HG03196 (cell line): ENCODE results near the gene CMTM1.

ENCODE experiments used
- ATAC-seq: cut with Tn5 transposase; IDR thresholded peaks from one replicate; pipeline ENCODE4 v1.9.1; 2021; ENCODE audit not compliant: unreplicated experiment

The CMTM1 gene

DNA sequence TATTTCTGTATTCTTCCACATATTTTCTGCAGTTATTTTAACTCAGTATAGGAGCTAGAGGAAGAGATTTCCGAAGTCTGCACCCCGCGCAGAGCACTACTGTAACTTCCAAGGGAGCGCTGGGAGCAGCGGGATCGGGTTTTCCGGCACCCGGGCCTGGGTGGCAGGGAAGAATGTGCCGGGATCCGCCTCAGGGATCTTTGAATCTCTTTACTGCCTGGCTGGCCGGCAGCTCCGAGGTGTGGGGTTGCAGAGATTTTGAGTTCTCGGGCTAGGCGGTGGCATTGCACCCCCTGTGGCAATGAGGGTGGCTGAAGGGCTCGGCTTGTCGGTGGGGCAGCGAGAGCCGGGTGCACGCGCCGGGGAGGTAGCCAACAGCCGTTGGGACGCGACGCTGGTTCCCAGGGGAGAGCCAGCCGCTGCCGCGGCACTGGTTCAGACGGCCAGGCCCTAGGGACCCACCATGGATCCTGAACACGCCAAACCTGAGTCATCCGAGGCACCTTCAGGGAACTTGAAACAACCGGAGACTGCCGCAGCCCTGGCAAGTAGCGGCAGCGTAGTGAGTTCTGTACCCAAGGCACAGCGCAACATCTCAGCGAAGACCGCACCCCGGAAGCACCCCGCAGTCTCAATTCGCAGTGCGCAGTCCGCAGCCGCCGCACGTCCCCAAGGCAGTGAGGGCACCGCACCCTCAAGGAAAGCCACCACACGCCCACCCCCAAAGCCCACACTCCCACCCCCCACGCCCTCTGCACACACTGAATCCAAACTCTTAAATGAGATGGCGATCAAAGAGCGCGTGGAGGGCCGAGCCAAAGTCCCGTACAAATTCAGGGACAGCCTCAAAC lies at the start of gene CMTM1:
TSS of gene CMTM1 (plus strand) at position 389 of the 851 bp plus-strand sequence. CDS start at position 464, 75 bp downstream.
- ATAC-seq: no peak

DNA sequence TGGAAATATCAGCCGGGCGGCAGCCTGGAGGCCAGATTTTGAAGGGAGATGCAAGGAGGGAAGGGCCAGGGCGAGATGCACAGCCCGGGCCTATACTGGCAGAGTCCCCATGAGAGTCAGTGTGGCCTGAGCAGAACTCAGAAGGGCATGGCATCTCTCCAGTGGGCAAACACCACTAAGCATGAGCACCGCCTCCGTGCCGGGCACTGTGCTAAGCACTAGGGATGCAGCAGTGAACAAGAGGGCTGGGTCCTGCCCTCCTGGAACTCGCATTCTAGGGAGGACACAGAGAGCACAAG lies 49.8 kb upstream of the CMTM1 start:
- no peak for ATAC-seq

DNA sequence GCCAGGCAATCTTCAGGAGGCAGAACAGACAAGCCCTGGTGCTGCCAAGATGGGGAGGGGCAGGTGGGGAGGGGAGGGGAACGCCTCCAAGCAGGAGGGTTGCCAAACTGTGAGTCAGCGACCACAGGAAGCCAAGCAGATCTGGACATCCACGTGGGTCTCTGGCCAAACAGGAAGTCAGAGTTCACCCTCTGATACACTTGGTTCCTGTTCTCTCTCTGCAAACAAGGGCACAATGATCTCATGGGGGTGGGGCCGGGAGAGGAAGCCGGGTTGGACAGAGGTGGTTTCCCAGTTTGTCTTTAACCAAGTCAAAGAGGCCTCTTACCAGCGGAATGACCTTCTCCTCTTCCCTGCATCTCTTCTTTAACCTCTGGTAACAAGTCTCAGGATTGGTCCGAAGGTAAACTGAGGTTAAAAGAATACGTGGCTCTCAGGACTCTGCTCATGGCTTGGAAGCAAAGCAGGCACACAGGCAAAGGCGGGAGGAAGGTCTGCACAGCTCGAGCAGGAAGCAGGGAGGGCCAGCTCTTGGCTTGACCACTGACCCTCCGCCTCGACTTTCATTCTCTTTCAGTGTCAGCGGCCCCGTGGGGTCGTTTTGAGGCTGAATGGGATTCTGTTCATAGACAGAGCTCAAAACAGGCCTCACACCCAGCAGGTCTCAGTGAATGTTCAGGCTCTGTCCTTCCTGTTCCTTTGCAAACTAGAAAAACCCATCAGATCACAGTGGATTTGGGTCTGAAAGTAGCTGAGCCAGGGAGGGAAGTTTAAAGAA lies 49.2 kb upstream of the CMTM1 start:
- ATAC-seq: peak; percentile 98

DNA sequence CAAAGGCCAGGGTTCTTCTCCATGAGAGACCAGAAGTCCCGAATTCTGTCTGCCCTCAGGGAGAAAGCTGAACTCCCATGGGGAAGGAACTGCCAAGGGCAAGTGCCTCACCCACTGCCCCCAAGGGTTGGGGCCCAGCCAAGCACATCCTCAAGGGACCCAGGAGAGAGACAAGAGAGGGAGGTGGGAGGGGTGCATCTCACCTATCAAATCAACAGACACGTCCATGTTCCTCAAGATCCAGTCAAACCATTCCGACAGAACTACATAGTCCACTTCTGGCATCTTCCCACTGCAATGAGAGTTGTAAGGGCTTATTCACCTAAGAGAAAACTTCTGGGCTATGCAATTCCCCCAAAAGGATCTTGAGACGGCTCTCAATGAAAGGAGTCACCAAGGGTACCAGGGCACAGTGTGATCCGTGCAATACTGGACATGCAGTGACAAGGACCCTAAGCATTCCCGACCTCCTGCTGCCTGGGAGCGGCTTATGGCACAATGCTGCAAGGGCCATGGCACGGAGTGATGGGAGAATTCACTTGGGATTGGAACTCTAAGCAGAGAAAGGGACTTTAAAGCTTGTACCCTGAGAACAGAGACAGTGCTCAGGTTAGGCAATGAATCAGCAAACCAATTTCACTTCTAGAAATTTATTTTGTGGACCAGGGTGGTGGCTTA lies 48.5 kb upstream of the CMTM1 start:
- no peak for ATAC-seq

DNA sequence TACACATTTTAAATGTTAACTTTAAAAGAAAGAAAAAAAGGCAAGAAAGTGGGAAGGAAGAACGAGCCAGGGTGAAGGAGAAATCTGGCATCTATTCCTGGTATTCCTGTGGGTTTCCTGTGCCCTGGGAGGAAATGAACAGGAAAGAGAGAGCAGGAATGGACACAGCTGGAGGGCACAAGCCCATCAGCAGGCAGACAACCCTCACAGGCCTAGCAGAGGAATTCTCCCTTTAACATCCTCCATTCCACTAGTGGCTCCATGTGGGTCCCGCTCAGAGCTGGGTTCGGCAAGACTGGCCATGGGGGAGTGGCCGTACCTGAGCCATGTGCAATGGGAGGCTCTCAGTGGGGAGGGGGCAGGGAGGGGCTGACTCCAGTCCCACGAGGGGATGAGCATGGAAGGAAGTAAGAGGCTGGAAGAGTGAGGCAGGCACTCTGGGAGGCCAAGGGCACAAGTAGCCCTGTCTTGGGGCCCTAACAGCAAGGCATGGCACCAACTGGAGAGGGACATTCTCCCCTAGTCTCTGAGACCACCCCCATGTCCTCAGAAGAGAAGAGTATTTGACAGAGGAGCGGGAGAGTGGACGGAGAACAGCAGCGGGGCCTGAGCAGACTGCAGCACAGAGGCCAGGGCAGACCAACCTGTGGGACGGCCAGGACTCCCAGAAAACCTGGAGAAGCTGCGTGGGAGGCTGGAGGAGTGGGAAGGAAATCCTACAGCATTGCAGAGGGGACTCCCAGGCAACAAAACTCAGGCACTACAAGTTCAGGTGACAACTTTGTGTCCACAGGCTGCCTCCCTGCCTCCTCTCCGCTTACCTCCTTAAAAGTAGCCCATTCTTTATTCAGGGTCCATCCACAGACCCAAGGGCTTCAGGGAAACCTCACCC lies 46.5 kb upstream of the CMTM1 start:
- no peak for ATAC-seq

GRCh38 chr16:66520406-66521170 lies 45.7 kb upstream of the CMTM1 start:
- no peak for ATAC-seq

GRCh38 chr16:66521252-66521713 lies 45.0 kb upstream of the CMTM1 start:
- ATAC-seq: no peak

- peak; percentile 61 for ATAC-seq
Observed at GRCh38 chr16:66521951-66522771, 44.1 kb upstream of the CMTM1 start.

- no peak for ATAC-seq
Observed at GRCh38 chr16:66522816-66523590, 43.2 kb upstream of the CMTM1 start.

GRCh38 chr16:66523861-66524354 lies 42.3 kb upstream of the CMTM1 start:
- ATAC-seq: no peak

- ATAC-seq: peak; percentile 52
Observed at GRCh38 chr16:66524601-66525164, 41.6 kb upstream of the CMTM1 start.

DNA sequence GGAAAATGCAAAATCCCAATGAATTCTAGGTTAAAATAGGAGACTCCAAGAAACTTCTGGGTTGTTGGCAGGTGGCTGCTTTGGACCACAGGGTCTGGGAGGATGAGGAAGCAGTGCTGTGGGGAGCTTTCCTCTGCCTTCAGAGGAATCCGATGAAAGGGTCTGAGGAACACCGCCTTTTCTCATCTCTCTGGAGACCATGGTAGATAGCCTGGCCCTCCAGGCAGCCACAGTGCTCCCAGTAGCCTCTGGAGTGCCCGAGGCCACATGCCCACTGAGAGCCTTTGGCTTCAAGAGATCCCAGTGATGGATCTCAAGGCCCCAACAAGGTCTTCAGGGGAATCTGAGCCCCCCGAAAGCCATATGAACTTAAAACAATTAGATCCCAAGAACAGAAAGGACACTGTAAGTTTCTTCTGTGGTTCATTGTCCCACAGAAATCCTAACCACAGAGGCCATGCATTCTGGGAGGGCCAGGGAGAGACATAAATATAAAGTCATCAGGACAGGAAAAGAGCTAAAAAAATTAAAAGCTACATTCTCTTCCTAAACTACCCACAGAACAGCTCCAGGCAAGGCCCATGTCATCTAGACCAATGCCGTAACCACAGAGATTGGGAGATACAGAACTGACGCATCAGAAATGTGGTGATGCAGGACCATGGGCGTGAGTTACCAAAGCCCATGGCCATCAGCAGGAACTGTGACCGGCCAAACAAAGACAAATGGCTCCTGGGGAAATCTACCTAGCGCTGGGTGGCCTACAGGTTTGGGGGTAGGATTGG lies 40.7 kb upstream of the CMTM1 start:
- ATAC-seq: no peak

DNA sequence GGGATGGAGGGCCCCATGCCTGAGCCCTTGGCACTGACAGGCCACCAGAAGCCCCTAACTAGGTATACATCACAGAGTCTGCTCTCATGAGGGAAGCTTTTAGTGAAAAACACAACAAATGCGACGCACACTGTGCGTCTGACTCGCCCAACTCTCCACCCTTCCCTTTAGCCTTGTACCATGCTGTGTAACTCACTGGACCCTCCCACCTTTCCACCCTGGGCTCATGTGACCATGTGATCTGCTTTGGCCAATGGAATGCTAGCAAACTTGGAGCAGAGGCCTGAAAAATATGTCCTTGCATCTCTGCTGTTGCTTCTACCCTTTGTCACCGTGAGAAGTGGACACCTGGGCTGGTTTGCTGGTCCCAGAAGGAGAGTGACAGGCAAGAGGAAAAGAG lies 37.9 kb upstream of the CMTM1 start:
- ATAC-seq: no peak

DNA sequence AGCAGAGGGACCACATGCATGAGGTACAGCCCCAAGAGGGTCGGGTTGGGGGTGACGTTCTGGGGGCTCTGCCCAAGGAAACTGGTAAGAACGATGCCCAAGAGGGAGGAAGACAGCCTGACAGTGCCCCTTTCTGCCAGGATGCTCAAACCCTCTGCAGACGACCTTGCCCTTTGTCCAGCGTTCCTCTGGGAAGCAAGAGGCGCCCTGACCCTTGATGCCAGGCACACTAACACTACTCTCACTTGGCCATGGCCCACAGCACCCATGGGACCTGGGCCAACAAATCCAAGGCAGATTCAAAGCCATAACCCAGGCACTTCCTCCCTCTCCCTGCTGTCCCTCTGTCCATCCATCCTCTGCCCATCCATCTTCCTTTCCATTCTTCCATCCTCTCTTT lies 36.8 kb upstream of the CMTM1 start:
- ATAC-seq: no peak

GRCh38 chr16:66534376-66534799 lies 31.9 kb upstream of the CMTM1 start:
- no peak for ATAC-seq

- ATAC-seq: no peak
Observed at GRCh38 chr16:66536525-66536924, 29.7 kb upstream of the CMTM1 start.

GRCh38 chr16:66537236-66537635 lies 29.0 kb upstream of the CMTM1 start:
- ATAC-seq: no peak
